ENCODE results near the gene QSER1.
A peak's percentile ranks its signal among the peaks of the same experiment; 100 is the strongest.
"Not testable (repeated sequence)": the region's sequence is repeated elsewhere in the genome, so short reads cannot be mapped to it uniquely, and the experiment has no call there.

QSER1 gene

GRCh38 chr11:32892355-32893092, at the start of gene QSER1:
Gene QSER1, plus strand, starts transcription at chr11:32892811. Its CDS starts 315 bp downstream, at chr11:32893126.
- peak; percentile 84 for DNase-seq (ENCODE audit: low read depth, low spot score)

GRCh38 chr11:32843544-32843943, 49.1 kb upstream of the QSER1 start:
- DNase-seq (ENCODE audit: low read depth, low spot score) = no peak

- DNase-seq (ENCODE audit: low read depth, low spot score) = no peak
Observed at GRCh38 chr11:32847511-32847910, 45.1 kb upstream of the QSER1 start.

- DNase-seq (ENCODE audit: low read depth, low spot score) = no peak
Observed at GRCh38 chr11:32849761-32850160, 42.9 kb upstream of the QSER1 start.

GRCh38 chr11:32851251-32851650, 41.4 kb upstream of the QSER1 start:
- DNase-seq (ENCODE audit: low read depth, low spot score) = no peak

GRCh38 chr11:32852207-32852606, 40.4 kb upstream of the QSER1 start:
- peak; percentile 54 for DNase-seq (ENCODE audit: low read depth, low spot score)

GRCh38 chr11:32855601-32856000, 37.0 kb upstream of the QSER1 start:
- DNase-seq (ENCODE audit: low read depth, low spot score) = no peak

GRCh38 chr11:32858731-32859130, 33.9 kb upstream of the QSER1 start:
- no peak for DNase-seq (ENCODE audit: low read depth, low spot score)

GRCh38 chr11:32861850-32862577, 30.6 kb upstream of the QSER1 start:
- DNase-seq (ENCODE audit: low read depth, low spot score) = no peak

- no peak for DNase-seq (ENCODE audit: low read depth, low spot score)
Observed at GRCh38 chr11:32864555-32864954, 28.1 kb upstream of the QSER1 start.

- not testable (repeated sequence) for DNase-seq (ENCODE audit: low read depth, low spot score)
Observed at GRCh38 chr11:32868752-32869151, 23.9 kb upstream of the QSER1 start.

GRCh38 chr11:32870676-32871075, 21.9 kb upstream of the QSER1 start:
- no peak for DNase-seq (ENCODE audit: low read depth, low spot score)

GRCh38 chr11:32874132-32874531, 18.5 kb upstream of the QSER1 start:
- no peak for DNase-seq (ENCODE audit: low read depth, low spot score)

- no peak for DNase-seq (ENCODE audit: low read depth, low spot score)
Observed at GRCh38 chr11:32881286-32881685, 11.3 kb upstream of the QSER1 start.

- no peak for DNase-seq (ENCODE audit: low read depth, low spot score)
Observed at GRCh38 chr11:32883421-32883820, 9.2 kb upstream of the QSER1 start.

GRCh38 chr11:32884023-32884422, 8.6 kb upstream of the QSER1 start:
- DNase-seq (ENCODE audit: low read depth, low spot score) = no peak

- DNase-seq (ENCODE audit: low read depth, low spot score) = no peak
Observed at GRCh38 chr11:32884770-32885384, 7.7 kb upstream of the QSER1 start.

GRCh38 chr11:32885556-32885955, 7.1 kb upstream of the QSER1 start:
- no peak for DNase-seq (ENCODE audit: low read depth, low spot score)

- DNase-seq (ENCODE audit: low read depth, low spot score) = no peak
Observed at GRCh38 chr11:32886180-32886579, 6.4 kb upstream of the QSER1 start.

- DNase-seq (ENCODE audit: low read depth, low spot score) = not testable (repeated sequence)
Observed at GRCh38 chr11:32887707-32888383, 4.8 kb upstream of the QSER1 start.

- not testable (repeated sequence) for DNase-seq (ENCODE audit: low read depth, low spot score)
Observed at GRCh38 chr11:32888384-32888710, 4.3 kb upstream of the QSER1 start.

GRCh38 chr11:32888805-32889204, 3.8 kb upstream of the QSER1 start:
- peak; percentile 20 for DNase-seq (ENCODE audit: low read depth, low spot score)
